ENCODE data around the gene POMC.

POMC gene

GRCh38 chr2:25198576-25198975 is 30.2 kb upstream of the POMC start:
- no peak overlapping the region for H3K4me3 ChIP-seq (ENCODE audit: low read length)
- H3K4me1 ChIP-seq (ENCODE audit: control insufficient read depth, low read depth, low read length), result peaks cover 4% of the 10 kb centered on the region
- no peaks in the 10 kb centered on the region for H3K9me3 ChIP-seq (ENCODE audit: control insufficient read depth, low read depth, low read length)
- H3K27ac ChIP-seq (ENCODE audit: low read length), result no peak overlapping the region
- H3K27me3 ChIP-seq (ENCODE audit: control insufficient read depth, insufficient read depth, low read length), result no peaks in the 10 kb centered on the region
- H3K9ac ChIP-seq (ENCODE audit: low read length), result no peak overlapping the region
- no peaks in the 10 kb centered on the region for H3K36me3 ChIP-seq (ENCODE audit: control insufficient read depth, low read depth, low read length)

- no peak overlapping the region for H3K9ac ChIP-seq (ENCODE audit: low read length)
- no peak overlapping the region for H3K4me3 ChIP-seq (ENCODE audit: low read length)
- peaks cover 4% of the 10 kb centered on the region for H3K4me1 ChIP-seq (ENCODE audit: control insufficient read depth, low read depth, low read length)
- H3K27me3 ChIP-seq (ENCODE audit: control insufficient read depth, insufficient read depth, low read length), result no peaks in the 10 kb centered on the region
- no peaks in the 10 kb centered on the region for H3K9me3 ChIP-seq (ENCODE audit: control insufficient read depth, low read depth, low read length)
- no peak overlapping the region for H3K27ac ChIP-seq (ENCODE audit: low read length)
- H3K36me3 ChIP-seq (ENCODE audit: control insufficient read depth, low read depth, low read length), result no peaks in the 10 kb centered on the region
Observed at GRCh38 chr2:25198209-25198525, 29.8 kb upstream of the POMC start.

- no peak overlapping the region for H3K9ac ChIP-seq (ENCODE audit: low read length)
- no peaks in the 10 kb centered on the region for H3K27me3 ChIP-seq (ENCODE audit: control insufficient read depth, insufficient read depth, low read length)
- H3K4me3 ChIP-seq (ENCODE audit: low read length), result no peak overlapping the region
- no peaks in the 10 kb centered on the region for H3K36me3 ChIP-seq (ENCODE audit: control insufficient read depth, low read depth, low read length)
- no peak overlapping the region for H3K27ac ChIP-seq (ENCODE audit: low read length)
- no peaks in the 10 kb centered on the region for H3K9me3 ChIP-seq (ENCODE audit: control insufficient read depth, low read depth, low read length)
- H3K4me1 ChIP-seq (ENCODE audit: control insufficient read depth, low read depth, low read length), result peaks cover 4% of the 10 kb centered on the region
Observed at GRCh38 chr2:25197336-25198208, 29.2 kb upstream of the POMC start.

- Histone ChIP-seq H3K36me3 (ENCODE audit: control insufficient read depth, low read depth, low read length) (no peaks in the 10 kb centered on the region), H3K4me3 (ENCODE audit: low read length) (no peak overlapping the region), H3K4me1 (ENCODE audit: control insufficient read depth, low read depth, low read length) (peaks cover 4% of the 10 kb centered on the region), H3K9ac (ENCODE audit: low read length) (no peak overlapping the region), H3K27me3 (ENCODE audit: control insufficient read depth, insufficient read depth, low read length) (no peaks in the 10 kb centered on the region), H3K27ac (ENCODE audit: low read length) (no peak overlapping the region), H3K9me3 (ENCODE audit: control insufficient read depth, low read depth, low read length) (no peaks in the 10 kb centered on the region)
Observed at GRCh38 chr2:25194576-25195122, 26.3 kb upstream of the POMC start.

- H3K9me3 ChIP-seq (ENCODE audit: control insufficient read depth, low read depth, low read length), result no peaks in the 10 kb centered on the region
- no peaks in the 10 kb centered on the region for H3K27me3 ChIP-seq (ENCODE audit: control insufficient read depth, insufficient read depth, low read length)
- H3K27ac ChIP-seq (ENCODE audit: low read length), result no peak overlapping the region
- peaks cover 4% of the 10 kb centered on the region for H3K4me1 ChIP-seq (ENCODE audit: control insufficient read depth, low read depth, low read length)
- no peaks in the 10 kb centered on the region for H3K36me3 ChIP-seq (ENCODE audit: control insufficient read depth, low read depth, low read length)
- no peak overlapping the region for H3K9ac ChIP-seq (ENCODE audit: low read length)
- H3K4me3 ChIP-seq (ENCODE audit: low read length), result no peak overlapping the region
Observed at GRCh38 chr2:25190536-25190935, 22.2 kb upstream of the POMC start.

GRCh38 chr2:25188405-25188804 is 20.0 kb upstream of the POMC start:
- Histone ChIP-seq H3K9ac (ENCODE audit: low read length) (no peak overlapping the region), H3K27me3 (ENCODE audit: control insufficient read depth, insufficient read depth, low read length) (no peaks in the 10 kb centered on the region), H3K27ac (ENCODE audit: low read length) (no peak overlapping the region), H3K9me3 (ENCODE audit: control insufficient read depth, low read depth, low read length) (no peaks in the 10 kb centered on the region), H3K4me1 (ENCODE audit: control insufficient read depth, low read depth, low read length) (no peaks in the 10 kb centered on the region), H3K4me3 (ENCODE audit: low read length) (no peak overlapping the region), H3K36me3 (ENCODE audit: control insufficient read depth, low read depth, low read length) (no peaks in the 10 kb centered on the region)

- H3K27me3 ChIP-seq (ENCODE audit: control insufficient read depth, insufficient read depth, low read length), result no peaks in the 10 kb centered on the region
Observed at GRCh38 chr2:25187729-25188350, 19.5 kb upstream of the POMC start.

GRCh38 chr2:25184254-25184653 is 15.9 kb upstream of the POMC start:
- Histone ChIP-seq H3K36me3 (ENCODE audit: control insufficient read depth, low read depth, low read length) (no peaks in the 10 kb centered on the region), H3K4me1 (ENCODE audit: control insufficient read depth, low read depth, low read length) (no peaks in the 10 kb centered on the region), H3K9me3 (ENCODE audit: control insufficient read depth, low read depth, low read length) (no peaks in the 10 kb centered on the region), H3K27ac (ENCODE audit: low read length) (no peak overlapping the region), H3K27me3 (ENCODE audit: control insufficient read depth, insufficient read depth, low read length) (no peaks in the 10 kb centered on the region), H3K9ac (ENCODE audit: low read length) (no peak overlapping the region), H3K4me3 (ENCODE audit: low read length) (no peak overlapping the region)

More at GRCh38 chr2:25187729-25188350, 19.5 kb upstream of the POMC start:
- Histone ChIP-seq H3K27ac (ENCODE audit: low read length) (no peak overlapping the region), H3K9me3 (ENCODE audit: control insufficient read depth, low read depth, low read length) (no peaks in the 10 kb centered on the region), H3K36me3 (ENCODE audit: control insufficient read depth, low read depth, low read length) (no peaks in the 10 kb centered on the region), H3K9ac (ENCODE audit: low read length) (no peak overlapping the region), H3K4me3 (ENCODE audit: low read length) (no peak overlapping the region), H3K4me1 (ENCODE audit: control insufficient read depth, low read depth, low read length) (no peaks in the 10 kb centered on the region)

GRCh38 chr2:25178976-25179375 is 10.6 kb upstream of the POMC start:
- H3K27me3 ChIP-seq (ENCODE audit: control insufficient read depth, insufficient read depth, low read length), result no peaks in the 10 kb centered on the region
- no peak overlapping the region for H3K4me3 ChIP-seq (ENCODE audit: low read length)
- H3K27ac ChIP-seq (ENCODE audit: low read length), result no peak overlapping the region
- no peak overlapping the region for H3K9ac ChIP-seq (ENCODE audit: low read length)
- no peaks in the 10 kb centered on the region for H3K36me3 ChIP-seq (ENCODE audit: control insufficient read depth, low read depth, low read length)
- no peaks in the 10 kb centered on the region for H3K9me3 ChIP-seq (ENCODE audit: control insufficient read depth, low read depth, low read length)
- peaks cover 3% of the 10 kb centered on the region for H3K4me1 ChIP-seq (ENCODE audit: control insufficient read depth, low read depth, low read length)

GRCh38 chr2:25177211-25177611 is 8.8 kb upstream of the POMC start:
- no peak overlapping the region for H3K4me3 ChIP-seq (ENCODE audit: low read length)
- H3K27me3 ChIP-seq (ENCODE audit: control insufficient read depth, insufficient read depth, low read length), result no peaks in the 10 kb centered on the region
- H3K36me3 ChIP-seq (ENCODE audit: control insufficient read depth, low read depth, low read length), result no peaks in the 10 kb centered on the region
- no peak overlapping the region for H3K27ac ChIP-seq (ENCODE audit: low read length)
- peaks cover 3% of the 10 kb centered on the region for H3K4me1 ChIP-seq (ENCODE audit: control insufficient read depth, low read depth, low read length)
- H3K9me3 ChIP-seq (ENCODE audit: control insufficient read depth, low read depth, low read length), result no peaks in the 10 kb centered on the region
- no peak overlapping the region for H3K9ac ChIP-seq (ENCODE audit: low read length)

GRCh38 chr2:25176541-25177181 is 8.3 kb upstream of the POMC start:
- Histone ChIP-seq H3K9ac (ENCODE audit: low read length) (no peak overlapping the region), H3K9me3 (ENCODE audit: control insufficient read depth, low read depth, low read length) (no peaks in the 10 kb centered on the region), H3K27me3 (ENCODE audit: control insufficient read depth, insufficient read depth, low read length) (no peaks in the 10 kb centered on the region), H3K4me1 (ENCODE audit: control insufficient read depth, low read depth, low read length) (peaks cover 3% of the 10 kb centered on the region), H3K4me3 (ENCODE audit: low read length) (no peak overlapping the region), H3K36me3 (ENCODE audit: control insufficient read depth, low read depth, low read length) (no peaks in the 10 kb centered on the region), H3K27ac (ENCODE audit: low read length) (no peak overlapping the region)
